Stimulated activated CD8-positive, alpha-beta memory T cell treated with anti-CD3 and anti-CD28 coated beads, Interleukin-15, amount 100 ng/mL, for 1 hour (primary cell): ENCODE data around the gene RNF130.

Experiments used
- DNase-seq: peaks from one replicate; pipeline ENCODE4 v3.0.0-alpha.2; 2020; ENCODE audit warnings: low read depth

The RNF130 gene

DNA sequence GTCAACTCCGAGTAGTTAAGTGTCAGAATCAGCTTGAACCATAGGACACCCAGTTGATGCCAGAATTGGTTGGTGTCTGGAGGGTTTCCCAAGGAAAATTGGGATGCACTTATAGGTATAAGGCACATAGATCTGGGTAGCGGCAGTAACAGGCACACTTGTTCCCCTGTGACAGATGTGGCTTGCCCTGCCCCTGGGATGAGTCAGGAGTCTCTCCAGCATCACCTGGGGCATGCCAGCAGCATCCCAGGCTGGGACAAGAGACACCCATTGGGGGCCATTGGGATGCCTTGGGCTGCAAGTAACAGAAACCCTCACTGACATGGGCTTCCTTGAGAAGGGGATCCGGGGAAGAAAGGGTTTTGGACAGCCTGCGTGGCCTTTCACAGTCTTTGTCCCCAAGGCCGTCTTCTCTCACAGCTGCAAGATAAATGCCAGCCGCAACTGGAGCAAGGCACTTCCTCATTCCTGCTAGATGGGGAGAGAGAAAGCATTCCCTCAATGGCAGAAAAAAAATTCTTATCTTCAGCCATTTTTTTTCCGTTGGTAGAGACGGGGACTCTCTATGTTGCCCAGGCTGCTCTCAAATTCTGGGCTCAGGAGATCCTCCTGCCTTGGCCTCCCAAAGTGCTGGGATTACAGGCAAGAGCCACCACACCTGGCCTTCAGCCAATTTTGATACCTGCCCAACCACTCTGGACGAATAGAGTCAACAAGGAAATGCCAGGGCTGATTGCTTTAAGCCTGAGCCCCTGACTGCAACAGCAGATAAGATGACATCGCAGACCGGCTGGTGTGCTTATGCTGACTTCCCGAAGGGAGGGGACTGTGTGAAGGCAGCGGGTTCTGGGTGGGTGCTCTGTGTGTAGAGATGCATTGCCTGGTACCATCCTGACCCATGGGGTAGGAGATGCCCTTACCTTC, 13.3 kb upstream of the RNF130 start:
- no peak for DNase-seq

DNA sequence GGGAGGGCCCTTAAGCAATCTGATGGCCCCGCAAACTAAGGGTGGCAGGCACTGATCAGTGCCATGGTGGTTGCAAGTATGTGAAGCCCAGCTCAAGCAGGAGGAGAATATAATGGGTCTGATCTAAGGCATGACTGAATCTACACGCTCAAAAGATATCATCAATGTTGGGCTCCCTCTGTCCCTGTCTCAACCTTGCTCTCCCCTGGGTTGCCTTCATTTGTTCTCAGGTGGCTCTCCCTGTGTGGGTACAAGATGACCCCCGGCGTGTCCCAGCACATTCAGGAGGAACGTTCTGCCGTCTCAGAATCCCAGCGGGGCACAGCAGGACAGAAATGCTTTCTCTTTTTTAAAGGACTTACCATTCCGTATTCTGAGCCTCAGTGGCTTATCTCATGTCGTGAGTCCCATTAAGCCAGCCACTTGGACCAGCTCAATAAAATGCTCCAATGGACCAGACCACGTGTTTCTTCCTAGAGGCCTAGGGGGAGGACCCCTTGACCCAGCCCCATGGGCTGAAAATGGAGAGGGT, 12.0 kb upstream of the RNF130 start:
- DNase-seq = no peak

DNA sequence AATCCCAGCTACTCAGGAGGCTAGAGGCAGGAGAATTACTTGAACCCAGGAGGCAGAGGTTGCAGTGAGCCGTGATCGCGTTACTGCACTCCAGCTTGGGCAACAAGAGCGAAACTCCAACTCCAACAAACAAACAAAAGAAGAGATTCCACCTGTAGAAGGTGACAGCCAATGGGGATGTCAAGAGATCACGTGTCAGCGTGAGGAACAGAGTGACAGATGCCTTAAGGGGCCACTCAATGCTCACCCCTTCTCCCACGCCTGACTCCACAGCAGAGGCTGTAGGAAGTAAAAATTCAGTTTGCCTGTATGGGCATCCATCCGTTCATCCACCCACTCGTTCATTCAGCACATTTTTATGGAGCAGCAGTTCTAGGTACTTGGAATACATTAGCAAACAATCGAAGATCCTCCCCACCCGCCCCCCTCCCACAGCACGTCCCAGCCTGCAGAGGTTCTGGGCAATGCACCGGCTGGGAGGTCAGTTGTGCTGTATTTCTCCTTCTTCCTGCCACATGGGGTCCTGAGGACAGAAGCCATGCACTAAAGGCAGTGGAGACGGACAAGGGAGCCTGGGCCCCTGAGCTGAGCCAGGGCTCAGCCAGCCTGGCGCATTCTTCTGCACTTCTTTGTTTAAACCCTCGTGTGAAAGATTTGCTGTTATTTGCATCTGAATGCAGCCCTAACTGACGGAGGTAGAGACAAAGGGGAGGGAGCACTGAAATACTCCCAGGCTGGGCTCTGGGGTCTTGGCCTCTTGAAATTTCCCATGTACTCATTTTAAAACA, 11.3 kb upstream of the RNF130 start:
- no peak for DNase-seq

DNA sequence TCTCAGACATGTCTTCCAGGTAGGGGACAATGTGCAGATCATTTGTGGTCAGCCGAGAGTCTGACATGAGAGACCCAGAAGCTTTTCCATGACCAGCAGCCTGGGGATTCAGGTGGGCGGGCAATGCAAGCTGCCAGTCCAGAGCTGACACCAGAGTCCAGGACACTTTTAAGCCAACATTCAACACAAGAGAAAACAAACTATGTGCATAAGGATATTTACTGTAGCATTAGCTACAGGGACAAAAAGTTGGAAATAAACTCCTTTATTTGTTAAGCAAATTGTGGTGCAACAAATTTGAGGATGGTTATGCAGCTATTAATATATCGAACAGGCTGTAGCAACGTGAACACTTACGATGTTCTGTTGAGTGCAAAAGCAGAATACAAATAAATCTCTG, 9.9 kb upstream of the RNF130 start:
- DNase-seq = no peak

DNA sequence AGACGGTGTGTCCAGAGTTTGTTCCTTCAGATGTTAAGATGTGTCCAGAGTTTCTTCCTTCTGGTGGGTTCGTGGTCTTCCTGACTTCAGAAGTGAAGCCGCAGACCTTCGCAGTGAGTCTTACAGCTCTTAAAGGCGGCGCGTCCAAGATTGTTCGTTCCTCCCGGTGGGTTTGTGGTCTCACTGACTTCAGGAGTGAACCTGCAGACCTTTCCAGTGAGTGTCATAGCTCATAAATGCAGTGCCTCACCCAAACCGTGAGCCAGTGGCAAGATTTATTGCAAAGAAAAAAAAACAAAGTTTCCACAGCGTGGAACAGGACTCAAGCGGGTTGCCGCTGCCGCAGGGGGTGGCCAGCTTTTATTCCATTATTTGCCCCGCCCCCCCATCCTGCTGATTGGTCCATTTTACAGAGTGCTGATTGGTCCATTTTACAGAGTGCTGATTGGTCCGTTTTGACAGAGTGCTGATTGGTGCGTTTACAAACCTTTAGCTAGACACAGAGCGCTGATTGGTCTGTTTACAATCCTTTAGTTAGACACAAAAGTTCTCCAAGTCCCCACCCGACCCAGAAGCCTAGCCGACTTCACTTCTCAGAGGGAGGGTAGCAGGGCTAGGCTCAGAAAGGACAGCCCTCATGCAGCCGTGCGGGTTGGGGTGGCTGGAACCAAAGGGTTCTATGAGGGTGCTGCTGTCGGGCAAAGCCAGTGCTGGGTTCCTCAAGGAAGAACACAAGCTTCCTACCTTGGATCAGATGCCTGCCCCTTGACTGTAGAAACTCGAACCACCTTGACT, 9.1 kb upstream of the RNF130 start:
- DNase-seq = peak; percentile 21

DNA sequence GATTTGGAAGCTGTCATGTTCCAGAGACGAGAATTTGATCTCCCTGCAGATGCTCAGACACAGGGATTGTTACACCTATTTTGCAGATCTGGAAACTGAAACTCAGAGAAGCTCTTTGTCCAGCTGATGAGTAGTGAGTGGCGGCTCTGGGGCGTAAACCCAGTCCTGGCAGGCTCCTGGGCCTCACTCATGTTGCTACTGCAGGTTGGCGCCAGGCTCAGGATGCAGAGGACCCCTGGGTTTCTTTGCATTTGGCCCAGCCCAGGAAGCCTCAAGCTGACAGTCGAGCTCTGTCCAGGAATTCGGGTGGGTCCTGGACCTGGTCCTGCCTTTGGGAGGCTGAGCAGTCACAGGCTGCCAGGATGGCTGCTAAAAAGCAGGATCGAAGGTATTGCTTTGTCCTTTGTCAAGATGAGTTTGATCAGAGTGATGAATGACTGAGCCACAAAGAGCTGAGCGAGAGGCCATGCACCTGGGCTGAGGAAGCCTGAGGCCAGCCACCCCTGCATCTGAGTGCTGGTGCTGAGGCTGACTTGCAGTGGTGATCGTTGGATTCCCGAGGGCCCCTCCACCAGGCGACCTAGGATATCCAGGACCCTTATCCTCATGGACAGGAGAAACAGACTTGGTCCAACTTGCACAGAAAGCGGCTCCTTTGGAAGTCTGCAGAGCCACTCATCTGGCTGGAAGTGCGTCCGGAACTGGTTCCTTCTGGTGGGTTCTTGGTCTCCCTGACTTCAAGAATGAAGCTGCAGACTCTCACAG, 8.3 kb upstream of the RNF130 start:
- DNase-seq = no peak

GRCh38 chr5:180078348-180078747, 6.8 kb upstream of the RNF130 start:
- DNase-seq = no peak

- no peak for DNase-seq
Observed at GRCh38 chr5:180077594-180078284, 6.2 kb upstream of the RNF130 start.

DNA sequence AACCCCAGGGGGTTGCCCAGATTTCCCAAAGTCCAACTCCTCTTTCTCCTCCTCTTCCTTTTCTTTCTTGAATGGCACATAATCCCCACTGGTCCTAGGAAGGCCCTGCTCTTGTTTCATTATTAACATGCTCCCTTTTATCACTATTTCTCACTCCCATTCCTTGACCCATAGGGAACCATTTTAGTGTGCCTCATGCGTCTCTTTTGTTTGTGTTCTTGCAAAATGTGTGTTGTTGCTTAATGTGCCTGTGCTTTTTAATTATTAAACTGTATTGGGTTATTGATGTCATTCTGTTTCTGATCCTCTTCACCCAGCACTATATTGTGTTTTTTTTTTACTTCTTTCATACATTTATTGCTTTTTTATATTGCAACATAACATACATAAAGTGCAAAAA, 4.1 kb upstream of the RNF130 start:
- no peak for DNase-seq

- no peak for DNase-seq
Observed at GRCh38 chr5:180074462-180074861, 2.9 kb upstream of the RNF130 start.

GRCh38 chr5:180072556-180072955, 997 bp upstream of the RNF130 start:
- DNase-seq = no peak

- DNase-seq = no peak
Observed at GRCh38 chr5:180072256-180072548, 643 bp upstream of the RNF130 start.

- no peak for DNase-seq
Observed at GRCh38 chr5:180070756-180071530, 616 bp downstream of the RNF130 start.

- DNase-seq = no peak
Observed at GRCh38 chr5:180069589-180070247, 1.8 kb downstream of the RNF130 start.

DNA sequence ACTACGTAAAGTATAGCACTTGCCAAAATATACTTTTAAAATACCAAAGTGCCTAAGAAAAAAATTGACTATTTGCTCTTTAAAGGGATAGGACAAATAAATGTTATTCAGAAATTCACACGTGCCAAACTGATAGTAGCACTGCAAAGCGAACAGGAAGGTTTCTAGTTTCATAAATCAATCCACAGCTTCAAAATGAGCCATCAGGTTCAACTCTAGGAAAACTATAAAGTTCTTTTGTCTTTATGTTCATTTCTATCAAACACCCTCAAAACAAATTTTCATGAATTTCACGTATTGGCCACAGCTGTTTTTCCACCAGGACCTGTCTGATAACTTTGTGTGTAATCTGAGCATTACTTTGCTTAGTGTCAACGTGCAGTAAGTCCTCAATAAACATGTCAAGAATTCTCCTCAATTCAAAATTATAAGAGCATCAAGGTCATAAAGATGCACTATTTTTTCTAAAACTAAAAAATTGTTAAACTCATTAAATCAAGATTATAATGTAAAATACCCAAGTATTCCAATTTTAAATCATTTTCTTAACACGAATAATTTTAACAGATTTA, 3.0 kb downstream of the RNF130 start:
- no peak for DNase-seq

DNA sequence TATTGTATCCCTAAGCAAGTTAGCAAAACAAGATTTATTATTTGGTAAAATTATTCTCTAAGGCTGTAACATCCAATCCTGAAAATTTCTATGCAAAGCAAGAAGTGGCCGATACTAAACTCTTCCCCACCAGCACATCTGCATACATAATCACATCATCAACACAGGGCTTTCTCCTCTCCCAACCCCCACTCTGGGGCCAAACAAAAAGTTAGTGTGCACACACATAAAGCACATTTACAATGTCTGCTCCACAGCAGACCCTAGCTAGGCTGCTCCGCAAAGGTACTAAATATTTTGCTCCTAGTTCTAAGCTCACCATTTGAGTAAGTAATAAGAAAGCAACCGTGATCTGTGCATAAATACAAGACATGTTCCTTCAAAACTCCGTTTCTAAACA, 3.6 kb downstream of the RNF130 start:
- DNase-seq = no peak

- no peak for DNase-seq
Observed at GRCh38 chr5:180060192-180060591, 11.4 kb downstream of the RNF130 start.

GRCh38 chr5:180059326-180059725, 12.2 kb downstream of the RNF130 start:
- DNase-seq = no peak

DNA sequence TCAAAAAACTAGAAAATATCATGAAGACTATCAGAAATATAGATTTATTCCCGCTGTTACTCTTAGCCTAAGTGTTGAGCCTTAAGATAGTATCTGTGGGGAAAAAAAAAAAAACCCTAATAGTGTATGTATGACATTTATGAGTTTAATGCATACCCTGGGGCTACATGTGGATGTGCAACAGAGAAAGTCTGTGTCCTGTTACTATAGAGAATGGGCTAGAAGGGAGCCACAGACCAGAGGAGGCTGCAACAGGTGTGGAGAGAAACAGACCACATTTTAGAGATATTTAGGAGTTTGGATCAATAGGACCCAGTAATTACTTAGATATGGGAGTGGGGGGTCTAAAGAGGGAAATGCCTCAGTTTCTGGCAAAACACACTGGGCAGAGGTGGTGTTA, 15.4 kb downstream of the RNF130 start:
- no peak for DNase-seq
